ENCODE results near the gene CORO1C.
A peak's percentile ranks its signal among the peaks of the same experiment; 100 is the strongest.

CORO1C gene

GRCh38 chr12:108598553-108599250 is 132.6 kb downstream of the CORO1C start:
- no peak for DNase-seq (ENCODE audit: low spot score)

GRCh38 chr12:108597559-108598471 is 133.5 kb downstream of the CORO1C start, which contains the start of gene TMEM119:
TMEM119 (minus strand) TSS chr12:108598084; CDS start chr12:108592383, 5,701 bp downstream.
- peak; percentile 73 for DNase-seq (ENCODE audit: low spot score)

- DNase-seq (ENCODE audit: low spot score), result no peak
Observed at GRCh38 chr12:108596854-108597558, 134.3 kb downstream of the CORO1C start.

GRCh38 chr12:108595711-108596647 is 135.3 kb downstream of the CORO1C start:
- DNase-seq (ENCODE audit: low spot score), result no peak
